Activated T-cell treated with anti-CD3 and anti-CD28 coated beads, Interleukin-2, amount 50 U/mL, for 24 hours (primary cell): Measurements from ENCODE around the gene STXBP4.

Experiments
- DNase-seq: peaks from one replicate; pipeline ENCODE4 v3.0.0-alpha.2; 2020
- H3K27ac Mint-ChIP-seq: 2 replicates; pipeline ENCODE4 v1.8.0; 2020; ENCODE audit warnings: mild to moderate bottlenecking, mixed read lengths
- H3K27me3 Mint-ChIP-seq: 2 replicates; pipeline ENCODE4 v1.8.0; 2020; ENCODE audit warnings: mixed read lengths
- H3K36me3 Mint-ChIP-seq: 2 replicates; pipeline ENCODE4 v1.8.0; 2020; ENCODE audit warnings: low read depth, mixed read lengths
- H3K4me1 Mint-ChIP-seq: 2 replicates; pipeline ENCODE4 v1.8.0; 2020; ENCODE audit warnings: low read depth, mixed read lengths
- H3K4me3 Mint-ChIP-seq: 2 replicates; pipeline ENCODE4 v1.8.0; 2020; ENCODE audit warnings: mild to moderate bottlenecking, moderate library complexity, mixed read lengths
- H3K9me3 Mint-ChIP-seq: 2 replicates; pipeline ENCODE4 v1.8.0; 2020; ENCODE audit warnings: mixed read lengths

The STXBP4 gene

GRCh38 chr17:55144518-55144917 lies 176.0 kb downstream of the STXBP4 start:
- Mint-ChIP-seq H3K4me1 (no peaks in the 10 kb centered on the region), H3K9me3 (no peaks in the 10 kb centered on the region), H3K27ac (no peak overlapping the region), H3K27me3 (no peaks in the 10 kb centered on the region), H3K36me3 (peaks cover 29% of the 10 kb centered on the region), H3K4me3 (no peak overlapping the region)
- DNase-seq: no peak

GRCh38 chr17:55149485-55149884 lies 180.9 kb downstream of the STXBP4 start:
- no peaks in the 10 kb centered on the region for H3K4me1 Mint-ChIP-seq
- peaks cover 7% of the 10 kb centered on the region for H3K36me3 Mint-ChIP-seq
- H3K27me3 Mint-ChIP-seq: no peaks in the 10 kb centered on the region
- no peak overlapping the region for H3K27ac Mint-ChIP-seq
- H3K9me3 Mint-ChIP-seq: no peaks in the 10 kb centered on the region
- no peak for DNase-seq
- H3K4me3 Mint-ChIP-seq: no peak overlapping the region

- H3K4me1 Mint-ChIP-seq: no peaks in the 10 kb centered on the region
- no peak overlapping the region for H3K27ac Mint-ChIP-seq
Measured at GRCh38 chr17:55152236-55152635, 183.7 kb downstream of the STXBP4 start.

GRCh38 chr17:55154101-55154500 lies 185.5 kb downstream of the STXBP4 start:
- DNase-seq: no peak
- Mint-ChIP-seq H3K27ac (no peak overlapping the region), H3K4me3 (no peak overlapping the region), H3K27me3 (no peaks in the 10 kb centered on the region), H3K9me3 (no peaks in the 10 kb centered on the region), H3K36me3 (peaks cover under 1% of the 10 kb centered on the region), H3K4me1 (no peaks in the 10 kb centered on the region)

More at GRCh38 chr17:55152236-55152635, 183.7 kb downstream of the STXBP4 start:
- DNase-seq: no peak
- Mint-ChIP-seq H3K27me3 (no peaks in the 10 kb centered on the region), H3K36me3 (peaks cover 3% of the 10 kb centered on the region), H3K4me3 (no peak overlapping the region), H3K9me3 (no peaks in the 10 kb centered on the region)

GRCh38 chr17:55155856-55156560 lies 187.4 kb downstream of the STXBP4 start:
- Mint-ChIP-seq H3K36me3 (peaks cover 1% of the 10 kb centered on the region), H3K4me1 (no peaks in the 10 kb centered on the region), H3K4me3 (no peak overlapping the region), H3K9me3 (no peaks in the 10 kb centered on the region), H3K27me3 (no peaks in the 10 kb centered on the region), H3K27ac (no peak overlapping the region)
- DNase-seq: no peak

GRCh38 chr17:55157165-55157564 lies 188.6 kb downstream of the STXBP4 start:
- no peak overlapping the region for H3K27ac Mint-ChIP-seq
- H3K4me3 Mint-ChIP-seq: no peak overlapping the region
- peaks cover 7% of the 10 kb centered on the region for H3K36me3 Mint-ChIP-seq
- H3K27me3 Mint-ChIP-seq: no peaks in the 10 kb centered on the region
- DNase-seq: no peak
- H3K9me3 Mint-ChIP-seq: no peaks in the 10 kb centered on the region
- peaks cover under 1% of the 10 kb centered on the region for H3K4me1 Mint-ChIP-seq

GRCh38 chr17:55158439-55158838 lies 189.9 kb downstream of the STXBP4 start:
- H3K4me3 Mint-ChIP-seq: no peak overlapping the region
- no peaks in the 10 kb centered on the region for H3K27me3 Mint-ChIP-seq
- peaks cover 2% of the 10 kb centered on the region for H3K4me1 Mint-ChIP-seq
- H3K9me3 Mint-ChIP-seq: no peaks in the 10 kb centered on the region
- H3K27ac Mint-ChIP-seq: no peak overlapping the region
- DNase-seq: no peak
- peaks cover 11% of the 10 kb centered on the region for H3K36me3 Mint-ChIP-seq

- Mint-ChIP-seq H3K27me3 (no peaks in the 10 kb centered on the region), H3K4me1 (peaks cover 2% of the 10 kb centered on the region), H3K9me3 (no peaks in the 10 kb centered on the region), H3K27ac (no peak overlapping the region), H3K4me3 (no peak overlapping the region), H3K36me3 (peaks cover 15% of the 10 kb centered on the region)
- DNase-seq: no peak
Measured at GRCh38 chr17:55159251-55159650, 190.7 kb downstream of the STXBP4 start.

GRCh38 chr17:55160501-55160900 lies 191.9 kb downstream of the STXBP4 start:
- Mint-ChIP-seq H3K36me3 (peaks cover 20% of the 10 kb centered on the region), H3K27me3 (no peaks in the 10 kb centered on the region), H3K9me3 (no peaks in the 10 kb centered on the region), H3K27ac (no peak overlapping the region), H3K4me3 (no peak overlapping the region), H3K4me1 (peaks cover 2% of the 10 kb centered on the region)
- no peak for DNase-seq

- no peaks in the 10 kb centered on the region for H3K27me3 Mint-ChIP-seq
- no peak for DNase-seq
- H3K9me3 Mint-ChIP-seq: no peaks in the 10 kb centered on the region
- no peak overlapping the region for H3K4me3 Mint-ChIP-seq
- H3K36me3 Mint-ChIP-seq: peaks cover 20% of the 10 kb centered on the region
- H3K4me1 Mint-ChIP-seq: peaks cover 2% of the 10 kb centered on the region
- no peak overlapping the region for H3K27ac Mint-ChIP-seq
Measured at GRCh38 chr17:55161935-55162555, 193.5 kb downstream of the STXBP4 start.

GRCh38 chr17:55162556-55162946 lies 194.0 kb downstream of the STXBP4 start:
- Mint-ChIP-seq H3K27ac (no peak overlapping the region), H3K4me3 (no peak overlapping the region), H3K36me3 (peaks cover 20% of the 10 kb centered on the region), H3K4me1 (peaks cover 2% of the 10 kb centered on the region), H3K27me3 (no peaks in the 10 kb centered on the region), H3K9me3 (no peaks in the 10 kb centered on the region)
- DNase-seq: no peak

- Mint-ChIP-seq H3K27ac (no peak overlapping the region), H3K4me1 (peaks cover 2% of the 10 kb centered on the region), H3K36me3 (peaks cover 20% of the 10 kb centered on the region), H3K27me3 (no peaks in the 10 kb centered on the region), H3K4me3 (no peak overlapping the region), H3K9me3 (no peaks in the 10 kb centered on the region)
- DNase-seq: no peak
Measured at GRCh38 chr17:55163408-55163807, 194.8 kb downstream of the STXBP4 start.

GRCh38 chr17:55166506-55166905 lies 197.9 kb downstream of the STXBP4 start:
- Mint-ChIP-seq H3K4me1 (peaks cover 2% of the 10 kb centered on the region), H3K27me3 (no peaks in the 10 kb centered on the region), H3K36me3 (peaks cover 18% of the 10 kb centered on the region), H3K4me3 (no peak overlapping the region), H3K9me3 (no peaks in the 10 kb centered on the region), H3K27ac (no peak overlapping the region)
- no peak for DNase-seq

GRCh38 chr17:55167024-55167725 lies 198.6 kb downstream of the STXBP4 start:
- no peak for DNase-seq
- no peak overlapping the region for H3K27ac Mint-ChIP-seq
- peaks cover 13% of the 10 kb centered on the region for H3K36me3 Mint-ChIP-seq
- no peaks in the 10 kb centered on the region for H3K9me3 Mint-ChIP-seq
- H3K4me3 Mint-ChIP-seq: no peak overlapping the region
- peaks cover 1% of the 10 kb centered on the region for H3K4me1 Mint-ChIP-seq
- H3K27me3 Mint-ChIP-seq: no peaks in the 10 kb centered on the region
